GM18873 (cell line): Measurements from ENCODE around the gene SUGCT.
"Not testable (repeated sequence)": the region's sequence is repeated elsewhere in the genome, so short reads cannot be mapped to it uniquely, and the experiment has no call there.

Experiments
- ATAC-seq: cut with Tn5 transposase; IDR thresholded peaks from one replicate; pipeline ENCODE4 v1.9.1; 2021; ENCODE audit warnings: mild to moderate bottlenecking, moderate library complexity, moderate number of reproducible peaks; ENCODE audit not compliant: unreplicated experiment, low FRiP score

SUGCT gene

DNA sequence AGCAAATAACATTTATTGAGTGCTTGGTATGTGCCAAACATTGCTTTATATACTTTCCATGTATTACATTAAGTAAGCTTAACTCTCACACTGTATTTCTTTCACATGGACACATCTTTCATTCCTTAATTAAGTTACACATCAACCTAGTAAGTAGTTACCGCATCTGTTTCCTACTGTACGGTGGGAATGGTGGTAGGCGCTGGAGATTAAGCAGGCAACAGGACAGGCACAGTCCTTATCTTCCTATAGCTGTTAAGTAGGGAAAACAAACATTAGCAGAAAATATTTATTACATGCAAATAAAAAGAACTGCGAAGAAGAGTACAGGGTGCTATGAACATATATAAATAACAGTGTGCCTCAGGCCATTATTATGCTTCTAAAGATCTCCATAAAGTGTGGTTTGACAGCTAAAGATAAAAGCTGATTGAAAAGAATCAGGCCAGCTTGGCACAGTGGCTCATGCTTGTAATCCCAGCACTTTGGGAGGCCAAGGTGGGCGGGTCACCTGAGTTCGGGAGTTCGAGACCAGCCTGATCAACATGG lies 105.0 kb downstream of the SUGCT start:
- no peak for ATAC-seq

DNA sequence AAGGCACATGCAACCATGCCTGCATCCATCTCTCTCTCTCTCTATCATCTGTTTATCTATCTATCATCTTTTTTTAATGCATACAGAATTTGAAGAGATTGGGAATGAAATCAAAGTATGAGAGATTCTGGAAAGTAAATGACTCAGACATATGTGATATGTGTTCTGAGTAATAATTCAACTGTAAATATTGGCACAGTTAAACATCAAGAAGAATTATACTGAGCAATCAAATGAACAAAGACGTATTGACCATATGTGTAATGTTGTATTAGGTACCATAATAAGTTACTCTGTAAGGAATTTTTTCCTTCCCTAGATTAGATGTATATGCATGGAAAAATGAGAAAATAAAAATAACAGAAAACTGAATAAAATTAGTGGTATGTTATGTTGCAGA lies 108.3 kb downstream of the SUGCT start:
- ATAC-seq, result no peak

DNA sequence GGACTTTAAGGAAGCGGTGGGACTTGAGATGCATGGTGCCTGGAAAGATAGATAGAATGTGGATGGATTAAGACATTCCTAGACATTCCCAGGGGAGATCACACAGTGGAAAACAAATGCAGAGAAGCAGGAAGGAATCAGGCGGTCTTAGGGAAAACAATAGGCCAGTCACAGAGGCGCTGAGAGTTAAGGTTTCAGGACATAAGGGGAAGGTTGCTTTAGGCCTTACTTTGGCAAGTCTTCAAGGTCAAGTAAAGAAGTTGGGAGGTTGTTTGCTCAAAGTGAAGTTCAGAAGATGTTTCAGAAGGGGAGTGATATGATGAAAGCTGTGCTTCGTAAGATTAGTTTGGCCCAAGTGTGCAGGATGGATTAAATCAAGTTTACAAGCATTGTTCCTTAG lies 109.4 kb downstream of the SUGCT start:
- no peak for ATAC-seq

DNA sequence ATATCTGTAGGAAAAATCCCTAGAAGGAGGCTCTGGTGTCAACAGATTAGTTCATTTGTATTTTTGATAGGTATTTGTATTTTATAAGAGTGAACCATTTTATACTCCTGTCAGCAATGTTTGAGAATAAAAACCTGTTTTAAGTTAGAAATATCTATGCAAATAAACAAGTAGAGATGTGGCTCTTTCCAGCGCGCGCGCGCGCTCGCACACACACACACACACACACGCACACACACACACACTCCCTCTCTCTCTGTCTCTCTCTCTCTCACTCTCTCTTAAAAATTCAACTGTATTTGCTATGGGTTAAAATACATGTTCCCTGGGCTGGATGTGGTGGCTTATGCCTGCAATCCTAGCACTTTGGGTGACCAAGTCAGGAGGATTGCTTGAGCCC lies 113.9 kb downstream of the SUGCT start:
- no peak for ATAC-seq

DNA sequence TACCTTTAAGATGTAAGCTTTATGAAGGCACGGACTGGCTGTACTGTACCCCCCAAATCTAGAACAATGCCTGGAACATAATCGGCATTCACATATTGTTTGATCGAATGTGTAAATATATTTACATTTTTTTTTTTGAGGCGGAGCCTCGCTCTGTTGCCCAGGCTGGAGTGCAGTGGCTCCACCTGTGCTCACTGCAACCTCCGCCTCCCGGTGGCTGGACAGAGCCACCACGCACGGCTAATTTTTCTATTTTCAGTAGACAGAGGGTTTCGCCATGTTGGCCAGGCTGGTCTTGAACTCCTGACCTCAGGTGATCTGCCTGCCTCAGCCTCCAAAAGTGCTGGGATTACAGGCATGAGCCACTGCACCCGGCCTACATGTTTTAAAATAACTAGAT lies 118.6 kb downstream of the SUGCT start:
- ATAC-seq, result not testable (repeated sequence)

DNA sequence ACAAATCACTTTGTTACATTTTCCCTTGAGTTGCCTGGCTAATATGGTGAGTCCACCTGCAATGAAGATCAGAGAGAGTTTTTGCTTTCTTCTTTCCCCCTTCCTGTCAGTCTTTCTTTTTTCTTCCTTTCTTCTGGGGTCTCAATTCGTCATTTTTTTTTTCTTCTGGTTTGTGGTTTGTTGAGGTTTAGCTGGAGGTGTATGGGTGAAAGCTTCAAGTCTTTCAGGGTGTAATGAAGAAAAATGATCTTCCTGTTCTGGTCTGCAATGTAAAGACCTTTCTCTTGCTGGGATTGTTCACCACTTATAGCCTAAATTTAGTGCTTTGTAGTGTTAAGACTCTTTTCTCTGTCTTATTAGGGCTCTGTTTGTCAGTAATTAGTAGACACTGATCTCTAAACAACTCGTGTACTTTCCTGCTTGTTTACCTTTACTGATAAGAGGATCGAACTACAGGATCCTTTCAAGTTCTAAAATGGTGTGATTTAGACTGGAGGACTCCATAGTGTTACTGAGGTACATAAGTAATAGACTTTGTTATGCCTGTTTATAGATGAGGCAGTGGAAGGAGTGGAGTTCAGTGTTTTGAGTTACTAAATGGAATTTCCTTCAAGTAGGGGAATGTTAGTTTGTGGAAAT lies 129.1 kb downstream of the SUGCT start:
- no peak for ATAC-seq

DNA sequence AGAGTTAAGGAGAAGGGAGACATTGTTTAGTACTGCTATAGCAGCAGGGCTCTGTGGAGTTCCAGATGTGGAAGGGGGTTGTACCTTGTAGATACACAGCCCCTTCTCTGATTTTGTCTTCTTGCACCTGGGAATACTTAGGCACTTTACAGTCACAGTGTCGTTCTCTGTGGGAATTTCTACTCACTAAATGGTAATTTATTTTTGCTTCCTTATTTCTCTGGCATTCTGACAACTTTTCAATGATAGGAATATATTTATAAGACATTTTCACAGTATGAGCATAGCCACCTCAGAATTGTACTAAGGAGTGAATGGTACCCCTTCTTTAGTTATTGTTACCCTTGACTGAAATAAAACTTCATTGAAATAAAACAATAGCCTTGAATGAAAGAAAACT lies 132.8 kb downstream of the SUGCT start:
- no peak for ATAC-seq

DNA sequence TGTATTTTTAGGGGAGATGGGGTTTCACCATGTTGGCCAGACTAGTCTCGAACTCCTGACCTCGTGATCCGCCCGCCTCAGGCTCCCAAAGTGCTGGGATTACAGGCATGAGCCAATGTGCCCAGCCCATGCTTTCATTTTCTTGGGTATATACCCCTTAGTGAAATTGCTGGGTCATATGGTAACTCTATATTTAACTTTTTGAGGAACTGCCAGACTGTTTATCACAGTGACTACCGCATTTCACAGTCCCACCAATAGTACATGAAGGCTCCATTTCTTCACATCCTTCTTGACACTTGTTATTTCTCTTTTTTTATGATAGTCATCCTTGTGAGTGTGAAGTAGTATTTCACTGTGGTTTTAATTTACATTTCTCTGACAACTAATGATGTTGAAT lies 134.0 kb downstream of the SUGCT start:
- ATAC-seq, result not testable (repeated sequence)

DNA sequence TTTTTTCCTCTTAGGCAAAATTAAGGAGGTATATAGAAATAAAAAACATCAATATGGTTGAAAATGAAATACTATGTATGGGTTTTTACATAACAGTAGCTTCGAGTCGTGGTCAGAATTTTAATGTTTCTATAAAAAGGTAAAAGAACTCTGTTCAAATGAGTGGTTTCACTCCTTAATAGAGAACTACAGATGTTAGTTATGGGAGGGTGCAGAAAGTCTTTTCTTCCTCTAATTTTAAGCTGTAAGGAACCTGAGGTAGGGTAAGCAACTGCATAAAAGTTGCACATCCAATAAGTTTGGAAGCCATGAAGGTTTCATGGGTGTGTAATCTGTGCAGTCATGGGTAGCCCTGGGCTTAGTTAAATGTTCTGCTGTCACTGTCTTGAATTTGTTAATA lies 141.3 kb downstream of the SUGCT start:
- no peak for ATAC-seq

DNA sequence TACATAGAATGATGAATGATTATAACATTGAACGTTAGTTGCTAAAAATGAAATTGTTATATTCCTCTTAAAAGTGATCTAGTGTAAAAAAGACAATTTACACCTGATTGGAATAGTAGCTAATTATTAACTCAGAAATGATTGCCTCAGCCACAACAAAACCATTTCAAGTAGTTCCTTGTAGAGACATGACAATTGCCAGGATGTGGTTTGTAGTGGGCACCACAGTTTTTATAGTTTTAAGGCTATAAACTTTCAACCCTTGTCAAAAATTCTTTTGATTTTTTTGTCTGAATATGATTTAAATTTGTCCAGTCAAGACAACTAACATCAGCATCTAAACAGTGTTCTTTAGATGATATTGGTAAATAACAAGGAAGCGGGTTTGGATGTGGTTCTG lies 145.2 kb downstream of the SUGCT start:
- ATAC-seq, result no peak

DNA sequence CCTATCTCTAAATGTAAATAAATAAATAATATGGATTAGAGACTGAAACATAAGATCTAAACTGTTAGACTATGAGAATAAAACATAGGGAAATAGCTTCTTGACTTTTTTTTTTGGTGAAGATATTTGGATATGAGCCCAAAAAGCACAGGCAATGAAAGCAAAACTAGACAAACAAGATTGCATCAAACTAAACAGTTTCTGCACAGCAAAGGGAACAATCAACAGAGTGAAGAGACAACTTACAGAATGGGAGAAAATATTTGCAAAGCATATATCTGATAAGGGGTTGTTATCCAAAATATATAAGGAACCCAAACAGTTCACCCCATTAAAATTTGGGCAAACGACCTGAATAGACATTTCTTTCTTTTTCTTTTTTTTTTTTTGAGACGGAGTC lies 148.1 kb downstream of the SUGCT start:
- ATAC-seq, result no peak

DNA sequence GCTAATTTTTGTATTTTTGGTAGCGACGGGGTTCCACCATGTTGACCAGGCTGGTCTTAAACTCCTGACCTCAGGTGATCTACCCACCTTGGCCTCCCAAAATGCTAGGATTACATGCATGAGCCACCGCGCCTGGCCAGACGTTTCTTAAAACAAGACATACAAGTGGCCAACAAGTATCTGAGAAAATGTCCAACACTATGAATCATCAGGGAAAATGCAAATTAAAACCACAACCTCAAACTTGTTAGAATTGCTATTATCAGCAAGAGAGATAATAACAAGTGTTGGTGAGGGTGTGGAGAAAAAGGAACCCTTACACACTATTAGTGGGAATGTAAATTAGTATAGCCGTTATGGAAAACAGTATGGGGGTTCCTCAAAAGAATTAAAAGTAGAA lies 148.6 kb downstream of the SUGCT start:
- no peak for ATAC-seq

DNA sequence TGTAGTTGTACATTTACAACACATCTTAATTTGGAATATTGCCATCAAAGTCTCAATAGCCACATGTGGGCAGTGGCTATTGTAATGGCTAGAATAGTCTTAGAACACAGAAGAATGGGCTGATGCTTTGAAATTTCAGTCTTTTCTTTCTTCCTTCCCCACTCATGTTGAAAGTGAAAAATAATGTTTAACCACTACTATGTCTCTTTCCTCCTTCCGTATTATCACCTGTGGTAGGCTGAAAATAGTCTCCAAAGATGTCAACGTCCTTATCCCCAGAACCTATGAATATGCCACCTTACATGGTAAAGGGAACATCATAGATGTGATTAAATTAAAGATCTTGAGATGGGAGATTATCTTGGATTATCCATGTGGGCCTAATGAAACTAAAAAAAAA lies 154.0 kb downstream of the SUGCT start:
- ATAC-seq, result peak; percentile 87

DNA sequence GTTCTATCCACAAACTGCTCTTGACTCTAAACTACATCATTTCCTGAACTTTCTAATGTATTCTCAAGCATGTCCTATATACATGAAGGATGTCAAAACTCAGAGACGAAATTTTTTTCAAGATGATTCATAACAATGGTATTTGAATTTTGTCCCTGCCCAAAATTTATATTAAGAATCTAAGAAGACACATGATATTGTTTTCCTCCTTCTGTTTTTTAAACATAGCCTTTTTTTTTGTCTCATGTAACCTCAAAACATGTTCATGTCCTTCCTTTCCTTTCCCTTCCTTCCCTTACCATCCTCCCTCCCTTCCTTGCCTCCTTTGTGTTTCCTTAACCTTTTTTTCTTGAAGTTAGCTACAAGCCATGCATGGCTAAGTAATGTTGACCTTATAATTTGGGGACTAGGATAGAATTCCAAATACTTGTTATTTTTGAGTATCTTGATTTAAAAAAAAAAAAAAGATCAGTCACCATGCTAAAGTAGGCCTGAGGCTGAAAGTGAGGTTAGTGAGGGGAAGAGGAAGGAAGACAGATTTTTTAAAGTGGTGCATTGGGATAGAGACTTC lies 163.0 kb downstream of the SUGCT start:
- no peak for ATAC-seq

DNA sequence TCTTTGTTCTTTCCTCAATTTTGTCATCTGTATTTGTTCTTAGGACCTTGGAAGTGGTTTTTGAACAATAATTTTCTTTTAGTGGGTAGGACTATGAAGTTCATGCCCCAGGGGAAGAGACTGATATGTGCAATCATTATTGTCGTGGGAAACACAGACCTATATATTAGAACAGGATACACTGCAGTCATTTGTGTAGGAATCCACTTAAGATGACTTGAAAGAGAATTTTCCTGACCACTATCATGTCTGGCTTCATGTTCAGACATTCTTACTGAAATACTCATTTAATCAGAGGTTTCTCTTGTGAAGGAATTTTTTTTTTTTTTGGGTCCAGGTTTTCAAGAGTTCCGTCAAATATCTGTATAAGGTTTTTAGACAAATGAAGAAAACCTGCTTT lies 163.6 kb downstream of the SUGCT start:
- no peak for ATAC-seq

DNA sequence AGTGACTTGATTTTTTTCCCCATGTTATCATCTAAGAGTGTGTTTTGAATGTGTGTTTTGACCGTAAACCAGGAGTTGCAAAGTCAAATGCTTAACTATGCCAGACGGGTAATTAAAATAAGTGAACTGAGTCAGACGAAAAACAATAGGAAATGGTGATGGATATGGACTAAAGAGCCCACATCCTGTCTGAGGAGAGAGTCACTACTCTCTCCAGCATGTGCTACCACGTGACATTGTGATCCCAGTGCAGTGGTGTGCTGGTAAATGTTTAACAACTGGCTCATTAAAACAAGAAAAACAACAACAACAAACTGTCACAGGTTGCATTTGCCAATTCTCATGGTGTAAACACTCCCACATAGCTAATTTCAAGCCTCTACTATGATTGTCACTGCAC lies 164.3 kb downstream of the SUGCT start:
- ATAC-seq, result peak; percentile 65

DNA sequence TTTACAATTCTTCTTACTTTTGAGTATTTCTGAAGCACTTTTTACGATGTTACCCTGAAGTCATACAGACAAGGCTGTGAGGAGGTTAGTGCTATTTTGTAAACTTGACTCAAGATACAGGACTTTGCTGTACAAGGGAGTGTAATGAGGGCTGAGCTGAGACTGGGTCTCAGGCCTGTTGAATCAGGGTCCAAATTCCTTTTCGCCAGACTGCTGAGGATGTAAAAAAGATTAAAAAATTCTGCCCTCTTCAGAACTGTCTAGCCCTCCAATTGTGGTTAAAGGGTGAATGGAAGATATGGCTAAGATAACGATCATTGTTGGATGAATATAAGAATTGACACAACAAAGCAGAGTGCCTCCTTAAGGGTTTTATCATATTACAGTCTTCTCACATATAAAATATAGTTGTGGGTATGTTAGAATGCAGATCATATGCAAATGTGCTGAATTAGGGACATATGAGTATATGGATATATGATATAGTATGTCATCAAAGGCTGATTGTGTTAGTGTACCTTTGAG lies 165.4 kb downstream of the SUGCT start:
- ATAC-seq, result no peak

DNA sequence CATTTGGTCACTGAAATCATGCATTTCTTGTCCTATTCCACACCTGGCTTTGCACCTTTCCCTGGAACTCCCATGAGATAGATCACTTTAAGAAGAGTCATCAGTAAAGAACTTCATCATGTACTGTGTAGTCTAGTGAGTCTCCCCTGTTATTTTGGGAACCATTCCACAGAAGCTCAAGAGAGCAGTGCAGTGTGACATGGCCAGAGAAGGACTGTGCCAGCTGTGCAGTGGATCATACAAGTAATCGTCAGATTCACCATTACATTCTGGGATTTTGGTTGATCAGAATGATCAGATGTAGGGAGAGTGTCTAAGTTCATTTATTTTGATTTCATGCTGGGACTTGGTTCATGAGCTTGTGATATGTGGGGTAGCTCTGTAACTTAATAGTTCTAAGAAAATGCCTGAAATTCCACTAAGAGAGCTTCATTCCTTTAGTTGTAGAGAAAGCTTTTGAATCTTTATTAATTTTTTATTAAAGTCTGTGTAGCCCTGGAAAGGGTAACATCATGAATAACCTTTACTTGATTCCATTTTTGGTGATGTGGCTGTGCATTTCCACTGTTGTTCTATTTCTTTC lies 166.8 kb downstream of the SUGCT start:
- ATAC-seq, result no peak

DNA sequence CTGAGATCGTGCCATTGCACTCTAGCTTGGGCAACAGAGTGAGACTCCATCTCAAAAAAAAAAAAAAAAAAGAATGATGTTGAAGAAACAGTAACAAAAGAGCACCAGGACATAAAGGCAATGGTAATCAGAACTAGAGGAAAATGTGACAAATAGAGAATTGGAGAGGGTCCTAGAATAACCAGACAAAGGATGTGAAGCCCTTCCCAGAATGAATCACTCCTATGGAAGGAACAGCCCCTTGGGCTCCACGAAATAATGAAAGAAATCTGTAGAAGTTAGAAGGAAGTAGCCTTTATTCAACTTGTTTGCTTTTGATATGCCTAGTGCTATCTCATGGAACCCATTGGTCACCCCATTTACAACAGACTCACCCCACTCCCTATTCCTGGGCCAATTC lies 169.2 kb downstream of the SUGCT start:
- ATAC-seq, result no peak

DNA sequence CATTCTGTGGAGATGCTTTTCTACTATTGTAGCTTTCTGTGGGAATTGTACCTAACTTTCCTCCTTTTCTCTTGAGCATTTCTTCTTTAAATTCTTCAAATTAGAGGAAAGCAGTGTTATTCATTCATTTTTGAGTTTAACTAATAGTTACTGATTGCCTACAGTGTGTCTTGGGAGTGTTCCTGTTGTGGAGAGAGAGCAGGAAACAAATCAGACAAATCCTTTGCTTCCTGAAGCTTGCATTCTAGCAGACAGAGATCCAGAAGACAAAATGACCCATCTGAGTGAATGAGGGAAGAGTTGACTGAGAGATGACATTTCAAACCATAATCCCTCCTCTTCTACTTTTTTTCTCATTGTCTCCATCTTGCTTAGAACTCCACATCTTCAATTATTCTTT lies 170.4 kb downstream of the SUGCT start:
- ATAC-seq, result no peak

DNA sequence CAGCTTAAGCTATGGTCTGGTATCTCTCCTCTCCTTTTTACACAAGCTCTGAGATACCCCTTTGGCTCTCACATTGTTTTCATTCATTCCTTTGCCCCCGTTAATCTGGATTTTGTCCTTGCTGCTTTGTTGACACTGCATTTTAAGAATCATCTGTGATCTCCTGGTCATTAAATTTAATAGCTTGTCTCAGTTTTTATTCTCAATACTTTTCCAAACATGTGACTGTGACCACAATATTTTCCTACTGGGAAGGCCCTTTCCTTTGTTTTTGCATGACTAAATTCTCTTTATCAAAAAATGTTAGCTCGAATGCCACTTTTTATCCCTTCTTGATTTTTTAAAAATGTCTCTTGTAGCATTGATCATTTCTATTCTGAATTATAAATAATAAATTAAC lies 171.2 kb downstream of the SUGCT start:
- no peak for ATAC-seq

DNA sequence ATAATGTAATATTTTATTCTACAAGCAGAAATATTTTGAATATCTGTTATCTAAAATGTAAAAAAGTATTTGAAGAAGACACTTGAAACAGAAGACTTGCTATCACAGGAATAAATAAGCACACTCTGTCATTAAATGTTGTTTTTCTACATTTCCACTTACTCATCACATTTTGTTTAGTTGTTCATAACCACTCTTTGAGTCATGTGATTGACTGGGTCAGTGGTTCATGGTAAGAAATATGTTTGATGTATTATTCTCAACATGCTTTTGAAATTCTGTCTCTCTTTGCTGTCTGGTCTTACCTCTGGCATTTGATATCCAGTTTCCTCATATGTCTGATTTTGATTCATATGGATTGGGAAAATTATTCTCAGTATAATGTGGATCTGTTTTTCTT lies 171.8 kb downstream of the SUGCT start:
- no peak for ATAC-seq
